H1 (cell line): ENCODE measurements around the gene CELA1.

Experiments used
- MAX ChIP-seq: IDR thresholded peaks from 2 replicates; pipeline ENCODE4 v1.6.1; 2012; ENCODE audit warnings: inconsistent platforms
- TF ChIP-seq, protein P1 (sequence below), 3 experiments: IDR thresholded peaks; 1 replicate in 2 of 3; 2 replicates in 1 of 3; pipeline versions ENCODE4 v1.5.1 to v1.6.1; 2011; ENCODE audit warnings: low read length in 3 of 3, mild to moderate bottlenecking in 3 of 3, inconsistent platforms in 2 of 3, low read depth in 1 of 3, moderate library complexity in 1 of 3; ENCODE audit not compliant: insufficient read depth in 1 of 3; ENCODE audit errors: control extremely low read depth in 1 of 3

DNA sequence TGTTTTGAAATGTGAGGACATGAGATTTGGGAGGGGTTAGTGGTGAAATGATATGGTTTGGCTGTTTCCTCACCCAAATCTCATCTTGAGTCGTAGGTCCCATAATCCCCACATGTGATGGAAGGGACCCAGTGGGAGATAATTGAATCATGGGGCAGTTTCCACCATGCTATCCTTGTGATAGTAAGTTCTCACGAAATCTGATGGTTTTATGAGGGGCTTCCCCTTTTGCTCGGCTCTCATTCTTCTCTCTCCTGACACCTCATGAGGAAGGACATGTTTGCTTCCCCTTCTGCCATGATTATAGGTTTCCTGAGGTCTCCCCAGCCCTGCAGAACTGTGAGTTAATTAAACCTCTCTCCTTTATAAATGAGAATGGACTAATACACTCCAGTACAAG lies 26.7 kb upstream of the CELA1 start:
- TF ChIP-seq, protein P1, sequence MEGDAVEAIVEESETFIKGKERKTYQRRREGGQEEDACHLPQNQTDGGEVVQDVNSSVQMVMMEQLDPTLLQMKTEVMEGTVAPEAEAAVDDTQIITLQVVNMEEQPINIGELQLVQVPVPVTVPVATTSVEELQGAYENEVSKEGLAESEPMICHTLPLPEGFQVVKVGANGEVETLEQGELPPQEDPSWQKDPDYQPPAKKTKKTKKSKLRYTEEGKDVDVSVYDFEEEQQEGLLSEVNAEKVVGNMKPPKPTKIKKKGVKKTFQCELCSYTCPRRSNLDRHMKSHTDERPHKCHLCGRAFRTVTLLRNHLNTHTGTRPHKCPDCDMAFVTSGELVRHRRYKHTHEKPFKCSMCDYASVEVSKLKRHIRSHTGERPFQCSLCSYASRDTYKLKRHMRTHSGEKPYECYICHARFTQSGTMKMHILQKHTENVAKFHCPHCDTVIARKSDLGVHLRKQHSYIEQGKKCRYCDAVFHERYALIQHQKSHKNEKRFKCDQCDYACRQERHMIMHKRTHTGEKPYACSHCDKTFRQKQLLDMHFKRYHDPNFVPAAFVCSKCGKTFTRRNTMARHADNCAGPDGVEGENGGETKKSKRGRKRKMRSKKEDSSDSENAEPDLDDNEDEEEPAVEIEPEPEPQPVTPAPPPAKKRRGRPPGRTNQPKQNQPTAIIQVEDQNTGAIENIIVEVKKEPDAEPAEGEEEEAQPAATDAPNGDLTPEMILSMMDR (IDR thresholded peaks at IDR 0.05; ENCODE audit: control extremely low read depth in 1 of 3, insufficient read depth in 1 of 3, low read depth in 1 of 3, low read length in 3 of 3) = no peak
- TF ChIP-seq MAX = no peak
